GM13976 (cell line): Measurements from ENCODE around the gene ABHD16B.
"Not testable (repeated sequence)": the region's sequence is repeated elsewhere in the genome, so short reads cannot be mapped to it uniquely, and the experiment has no call there.

Source experiments
- DNase-seq: peaks from one replicate; pipeline ENCODE4 v3.0.0; 2012; ENCODE audit warnings: low spot score
- CTCF ChIP-seq: IDR thresholded peaks from 2 replicates; pipeline ENCODE4 v1.5.1; 2012; ENCODE audit warnings: borderline replicate concordance, mild to moderate bottlenecking; ENCODE audit not compliant: insufficient read depth; ENCODE audit errors: extremely low read depth, missing control alignments, control extremely low read depth
- in situ Hi-C: fragments of 300-500 bp; cut with MboI; formaldehyde crosslinking; loops from one replicate; pipeline ENCODE4 v1.12.0; 2022; ENCODE audit warnings: low sequenced_read_pairs, mixed read lengths, inconsistent platforms; ENCODE audit not compliant: unreplicated experiment

The ABHD16B gene

GRCh38 chr20:63877755-63878470 lies 16.6 kb downstream of the ABHD16B start:
- TF ChIP-seq CTCF: no peak
- in situ Hi-C loops: no loop called here
- DNase-seq: no peak

- no peak for DNase-seq
- in situ Hi-C loops: no loop called here
- TF ChIP-seq CTCF: no peak
Observed at GRCh38 chr20:63878899-63879663, 17.8 kb downstream of the ABHD16B start.

GRCh38 chr20:63880901-63881300 lies 19.6 kb downstream of the ABHD16B start:
- in situ Hi-C loops, DNase-seq: not testable (repeated sequence)

GRCh38 chr20:63881451-63882226 lies 20.3 kb downstream of the ABHD16B start:
- in situ Hi-C loops: no loop called here
- DNase-seq: no peak
- TF ChIP-seq CTCF: no peak

GRCh38 chr20:63882257-63883200 lies 21.2 kb downstream of the ABHD16B start:
- no peak for TF ChIP-seq CTCF
- in situ Hi-C loops: no loop called here
- no peak for DNase-seq

- no peak for DNase-seq
- no peak for TF ChIP-seq CTCF
- in situ Hi-C loops: no loop called here
Observed at GRCh38 chr20:63883201-63883593, 21.9 kb downstream of the ABHD16B start.
